Measurements from ENCODE around the gene CD24. TPM values are rescaled to one million over a fixed set of nuclear protein-coding genes. Genes with fewer than 3 reads are reported as not detected.
A peak's percentile ranks its signal among the peaks of the same experiment; 100 is the strongest.

The CD24 gene
- total and polyA plus RNA-seq, 8 donors: 132 to 854 (median 462) TPM

GRCh38 chr6:106988664-106989063, 14.1 kb upstream of the CD24 start:
- Histone ChIP-seq H3K36me3 (no peaks in the 10 kb centered on the region), H3K4me3 (no peak overlapping the region), H3K4me1 (no peaks in the 10 kb centered on the region), H3K9me3 (no peaks in the 10 kb centered on the region), H3K27ac (no peak overlapping the region), H3K27me3 (peaks cover 0 to 5% (median 0%) of the 10 kb centered on the region in 3 donors)
- intact Hi-C loops (cut with DNase I; ENCODE audit: low total_unique reads): loop anchor here (10.0 kb wide), 1 partner anchor 384 kb away; no protein-coding TSS in a partner anchor
- DNase-seq: no peak
- TF ChIP-seq EP300 (IDR thresholded peaks at IDR 0.05): no peak
- no peak for TF ChIP-seq POLR2AphosphoS5 (IDR thresholded peaks at IDR 0.05)
- TF ChIP-seq POLR2A (IDR thresholded peaks at IDR 0.05): no peak
- TF ChIP-seq, protein P1, sequence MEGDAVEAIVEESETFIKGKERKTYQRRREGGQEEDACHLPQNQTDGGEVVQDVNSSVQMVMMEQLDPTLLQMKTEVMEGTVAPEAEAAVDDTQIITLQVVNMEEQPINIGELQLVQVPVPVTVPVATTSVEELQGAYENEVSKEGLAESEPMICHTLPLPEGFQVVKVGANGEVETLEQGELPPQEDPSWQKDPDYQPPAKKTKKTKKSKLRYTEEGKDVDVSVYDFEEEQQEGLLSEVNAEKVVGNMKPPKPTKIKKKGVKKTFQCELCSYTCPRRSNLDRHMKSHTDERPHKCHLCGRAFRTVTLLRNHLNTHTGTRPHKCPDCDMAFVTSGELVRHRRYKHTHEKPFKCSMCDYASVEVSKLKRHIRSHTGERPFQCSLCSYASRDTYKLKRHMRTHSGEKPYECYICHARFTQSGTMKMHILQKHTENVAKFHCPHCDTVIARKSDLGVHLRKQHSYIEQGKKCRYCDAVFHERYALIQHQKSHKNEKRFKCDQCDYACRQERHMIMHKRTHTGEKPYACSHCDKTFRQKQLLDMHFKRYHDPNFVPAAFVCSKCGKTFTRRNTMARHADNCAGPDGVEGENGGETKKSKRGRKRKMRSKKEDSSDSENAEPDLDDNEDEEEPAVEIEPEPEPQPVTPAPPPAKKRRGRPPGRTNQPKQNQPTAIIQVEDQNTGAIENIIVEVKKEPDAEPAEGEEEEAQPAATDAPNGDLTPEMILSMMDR (IDR thresholded peaks at IDR 0.05): no peak
- 57 to 68% (median 63%) methylated on average over 3 of the region's 3 CpGs for WGBS, 5 donors

DNA sequence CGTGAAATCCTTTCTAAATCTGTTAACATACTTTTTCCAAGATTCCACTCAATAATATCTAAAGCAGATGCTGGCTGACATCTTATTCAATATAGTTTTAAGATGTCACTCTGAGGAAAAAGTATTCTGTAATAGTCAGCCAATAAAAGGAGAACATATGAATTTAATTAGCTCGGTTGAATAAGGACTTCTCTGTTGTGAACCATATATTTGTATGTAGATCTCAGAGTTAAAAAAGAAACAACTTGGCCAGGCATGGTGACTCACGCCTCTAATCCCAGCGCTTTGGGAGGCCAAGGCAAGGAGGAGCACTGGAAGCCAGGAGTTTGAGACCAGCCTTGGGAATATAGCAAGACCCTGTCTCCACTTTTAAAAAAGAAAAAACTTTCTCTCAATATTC, 7.4 kb upstream of the CD24 start:
- DNase-seq: no peak
- H3K4me3 ChIP-seq: no peak overlapping the region

DNA sequence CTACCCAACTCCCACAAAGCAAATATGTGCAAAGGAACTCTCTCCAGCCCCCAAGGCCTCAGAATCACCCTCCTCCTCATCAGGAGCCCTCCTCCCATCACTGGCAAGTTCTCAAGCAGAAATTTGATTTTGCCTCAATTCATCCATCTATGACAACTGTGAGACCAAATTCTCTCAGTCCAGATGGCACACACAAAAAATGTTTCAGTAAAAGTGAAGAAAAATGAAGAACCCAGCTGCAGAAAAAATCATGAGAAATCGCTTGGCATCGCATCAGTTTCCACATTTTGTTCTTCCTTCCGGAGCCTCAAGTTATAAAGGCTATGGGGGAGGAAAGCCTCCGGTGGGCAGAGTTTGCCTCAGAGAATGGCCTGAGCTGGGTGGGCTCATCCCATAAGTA, 6.4 kb upstream of the CD24 start:
- H3K9me3 ChIP-seq: no peaks in the 10 kb centered on the region
- intact Hi-C loops (cut with DNase I; ENCODE audit: low total_unique reads): loop anchor here (10.0 kb wide), 1 partner anchor 376 kb away; no protein-coding TSS in a partner anchor
- H3K27ac ChIP-seq: no peak overlapping the region
- no peaks in the 10 kb centered on the region for H3K36me3 ChIP-seq
- peaks cover 0 to 21% (median 7%) of the 10 kb centered on the region in 4 donors for H3K4me1 ChIP-seq
- H3K4me3 ChIP-seq: no peak overlapping the region
- WGBS, 5 donors: 85 to 95% (median 89%) methylated on average over 4 of the region's 4 CpGs
- no peak for DNase-seq
- H3K27me3 ChIP-seq: peaks cover 0 to 60% (median 0%) of the 10 kb centered on the region in 3 donors
- TF ChIP-seq EP300 (IDR thresholded peaks at IDR 0.05) (no peak), POLR2AphosphoS5 (IDR thresholded peaks at IDR 0.05) (no peak), POLR2A (IDR thresholded peaks at IDR 0.05) (no peak)
- TF ChIP-seq, protein P1 (IDR thresholded peaks at IDR 0.05): no peak

More for the DNA sequence above, 7.4 kb upstream of the CD24 start:
- TF ChIP-seq EP300 (IDR thresholded peaks at IDR 0.05) (no peak), POLR2AphosphoS5 (IDR thresholded peaks at IDR 0.05) (no peak), POLR2A (IDR thresholded peaks at IDR 0.05) (no peak)
- TF ChIP-seq, protein P1 (IDR thresholded peaks at IDR 0.05): no peak
- Histone ChIP-seq H3K27me3 (peaks cover 0 to 51% (median 0%) of the 10 kb centered on the region in 3 donors), H3K27ac (no peak overlapping the region), H3K9me3 (no peaks in the 10 kb centered on the region), H3K4me1 (peaks cover 0 to 12% (median 2%) of the 10 kb centered on the region in 4 donors), H3K36me3 (no peaks in the 10 kb centered on the region)
- intact Hi-C loops (cut with DNase I; ENCODE audit: low total_unique reads): loop anchor here (10.0 kb wide), 1 partner anchor 377 kb away; no protein-coding TSS in a partner anchor
- 62 to 88% (median 81%) methylated on average over 4 of the region's 4 CpGs for WGBS, 5 donors

- 0 to 3% (median 1%) methylated on average over 8 of the region's 8 CpGs for WGBS, 5 donors
- intact Hi-C loops (cut with DNase I; ENCODE audit: low total_unique reads): no loop called here
These were observed 4.9 kb upstream of the CD24 start for GRCh38 chr6:106979435-106979884.

More at GRCh38 chr6:106979435-106979884, 4.9 kb upstream of the CD24 start:
- H3K36me3 ChIP-seq: no peaks in the 10 kb centered on the region
- TF ChIP-seq, protein P1 (IDR thresholded peaks at IDR 0.05): peak in 6 of 7 experiments; percentile 24 to 93 (median 89)
- no peak for TF ChIP-seq POLR2AphosphoS5 (IDR thresholded peaks at IDR 0.05)
- no peak overlapping the region for H3K4me3 ChIP-seq
- no peaks in the 10 kb centered on the region for H3K9me3 ChIP-seq
- H3K27me3 ChIP-seq: peaks cover 0 to 74% (median 10%) of the 10 kb centered on the region in 3 donors
- peaks cover 4 to 34% (median 19%) of the 10 kb centered on the region in 4 donors for H3K4me1 ChIP-seq
- DNase-seq: peak; percentile 94 to 95
- no peak overlapping the region for H3K27ac ChIP-seq

All from stomach (tissue), 9 donors.